Measurements from ENCODE around the gene SUMO2.
"Not testable (repeated sequence)": the region's sequence is repeated elsewhere in the genome, so short reads cannot be mapped to it uniquely, and the experiment has no call there.

Gene SUMO2

DNA sequence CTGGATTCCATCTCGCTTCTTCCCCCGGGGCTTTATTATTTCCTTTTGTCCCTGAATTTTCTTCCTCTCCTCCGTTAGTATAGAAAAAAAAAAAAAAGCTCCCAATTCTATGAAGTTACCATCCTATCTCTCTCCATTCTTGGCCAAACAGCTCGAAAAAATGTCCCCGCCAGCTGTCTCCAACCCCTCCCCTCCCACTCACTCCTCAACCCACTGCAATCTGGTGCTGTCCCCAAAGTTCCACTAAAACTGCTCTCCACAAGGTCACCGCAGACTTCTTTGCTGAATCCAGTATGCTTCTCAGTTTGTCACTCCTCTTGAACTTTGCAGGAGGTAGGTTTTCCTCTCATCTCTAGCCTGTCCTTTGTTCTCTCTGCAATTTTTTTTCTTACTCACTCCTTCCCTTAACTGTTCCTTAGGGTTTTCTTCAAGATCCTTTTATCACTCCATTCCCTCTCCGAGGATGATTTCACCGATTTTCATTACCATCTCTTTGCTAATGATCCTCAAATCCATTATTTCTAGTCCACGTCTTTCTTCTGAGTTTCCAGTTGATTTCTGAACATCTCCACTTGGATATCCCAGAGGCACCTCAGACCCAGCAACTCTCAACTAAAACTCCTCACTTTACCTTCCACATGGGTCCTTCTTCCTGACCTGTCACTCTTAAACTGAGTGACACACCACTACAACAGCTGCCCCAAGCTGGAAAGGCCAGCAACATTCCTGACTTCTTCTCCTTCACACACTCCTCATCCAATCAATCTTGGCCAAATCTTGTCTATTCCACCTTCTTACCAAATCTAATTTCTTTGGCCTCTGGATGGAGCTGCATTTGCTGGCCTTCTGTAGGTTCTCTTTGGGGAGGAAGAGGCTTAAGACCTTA, 1.5 kb upstream of the SUMO2 start:
- FAIRE-seq (no peak), DNase-seq (ENCODE audit: insufficient read length, low spot score) (no peak)

- DNase-seq (ENCODE audit: insufficient read length, low spot score) (no peak), FAIRE-seq (no peak)
Measured at GRCh38 chr17:75182319-75182568, 515 bp downstream of the SUMO2 start.

GRCh38 chr17:75181608-75182318, 996 bp downstream of the SUMO2 start:
- FAIRE-seq (peak; percentile 73), DNase-seq (ENCODE audit: insufficient read length, low spot score) (peak; percentile 13)

DNA sequence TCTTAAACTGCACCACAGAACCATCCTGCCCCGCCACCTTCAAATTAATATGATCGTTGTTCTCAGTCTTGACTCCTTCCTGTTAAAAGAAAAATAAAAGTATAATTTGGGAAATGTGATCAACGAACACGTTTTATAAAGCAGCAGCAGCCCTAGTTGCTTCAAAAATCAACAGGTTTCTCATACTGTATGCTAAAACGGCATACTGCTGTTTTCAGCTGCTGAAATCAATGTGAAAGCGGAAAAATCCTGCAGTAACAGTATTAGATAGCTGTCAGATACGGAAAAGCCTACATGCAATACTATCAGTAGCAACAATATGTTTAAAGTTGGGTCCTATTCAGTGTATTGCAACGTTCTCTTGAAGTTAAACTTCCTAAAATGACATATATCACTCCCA, 1.6 kb downstream of the SUMO2 start:
- DNase-seq (ENCODE audit: insufficient read length, low spot score) (no peak), FAIRE-seq (no peak)

- no peak for FAIRE-seq
- DNase-seq (ENCODE audit: insufficient read length, low spot score), result no peak
Measured at GRCh38 chr17:75178453-75178852, 4.3 kb downstream of the SUMO2 start.

DNA sequence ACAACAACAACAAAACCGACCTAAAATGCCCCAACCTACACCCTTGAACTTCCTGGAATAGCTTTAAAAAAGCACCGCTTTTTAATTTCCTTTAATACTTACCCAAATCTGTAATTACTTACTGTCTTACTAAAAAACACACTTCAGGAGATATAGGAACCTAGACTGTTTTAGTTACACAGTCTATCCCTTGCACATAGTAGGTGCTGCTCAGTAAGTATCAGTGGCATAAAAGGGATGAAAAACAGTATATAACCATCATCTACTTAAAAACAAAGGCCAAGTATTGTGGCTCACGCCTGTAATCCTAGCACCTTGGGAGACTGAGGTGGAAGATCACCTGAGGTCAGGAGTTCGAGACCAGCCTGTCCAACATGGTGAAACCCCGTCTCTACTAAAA, 6.1 kb downstream of the SUMO2 start:
- no peak for FAIRE-seq
- DNase-seq (ENCODE audit: insufficient read length, low spot score), result no peak

- DNase-seq (ENCODE audit: insufficient read length, low spot score) (no peak), FAIRE-seq (no peak)
Measured at GRCh38 chr17:75174996-75175395, 7.8 kb downstream of the SUMO2 start.

DNA sequence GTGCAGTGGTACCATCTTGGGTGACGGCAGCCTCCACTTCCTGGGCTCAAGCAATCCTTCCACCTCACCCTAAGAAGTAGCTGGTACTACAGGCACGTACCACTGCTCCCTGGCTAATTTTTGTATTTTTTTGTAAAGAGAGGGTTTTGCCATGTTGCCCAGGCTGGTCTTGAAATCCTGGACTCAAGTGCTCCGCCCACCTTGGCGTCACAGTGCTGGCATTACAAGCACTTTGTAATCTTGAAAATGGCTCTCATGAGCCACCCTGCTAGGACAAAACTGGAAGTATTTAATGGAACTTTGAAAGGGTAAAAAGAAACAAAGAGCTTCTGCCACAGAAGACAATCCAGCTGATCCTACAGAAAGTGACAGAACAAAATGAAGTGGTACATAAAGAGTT, 9.2 kb downstream of the SUMO2 start:
- FAIRE-seq (no peak), DNase-seq (ENCODE audit: insufficient read length, low spot score) (no peak)

DNA sequence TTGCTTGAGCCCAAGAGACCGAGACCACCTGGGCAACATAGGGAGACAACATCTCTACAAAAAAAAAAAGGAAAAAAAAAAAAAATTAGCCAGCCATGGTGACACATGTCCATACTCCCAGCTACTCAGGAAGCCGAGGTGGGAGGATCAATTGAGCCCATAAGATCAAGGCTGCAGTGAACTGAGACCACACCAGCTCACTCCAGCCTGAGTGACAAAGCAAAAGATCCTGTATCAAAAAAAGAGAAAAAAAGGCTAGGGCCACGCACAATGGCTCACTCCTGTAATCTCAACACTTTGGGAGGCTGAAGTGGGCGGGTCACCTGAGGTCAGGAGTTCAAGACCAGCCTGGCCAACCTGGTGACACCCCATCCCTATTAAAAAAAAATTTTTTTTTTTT, 13.8 kb downstream of the SUMO2 start:
- FAIRE-seq (no peak), DNase-seq (ENCODE audit: insufficient read length, low spot score) (no peak)

GRCh38 chr17:75164606-75165005, 18.2 kb downstream of the SUMO2 start:
- DNase-seq (ENCODE audit: insufficient read length, low spot score); FAIRE-seq: not testable (repeated sequence)

- FAIRE-seq, result no peak
- DNase-seq (ENCODE audit: insufficient read length, low spot score), result no peak
Measured at GRCh38 chr17:75163074-75163473, 19.7 kb downstream of the SUMO2 start.

DNA sequence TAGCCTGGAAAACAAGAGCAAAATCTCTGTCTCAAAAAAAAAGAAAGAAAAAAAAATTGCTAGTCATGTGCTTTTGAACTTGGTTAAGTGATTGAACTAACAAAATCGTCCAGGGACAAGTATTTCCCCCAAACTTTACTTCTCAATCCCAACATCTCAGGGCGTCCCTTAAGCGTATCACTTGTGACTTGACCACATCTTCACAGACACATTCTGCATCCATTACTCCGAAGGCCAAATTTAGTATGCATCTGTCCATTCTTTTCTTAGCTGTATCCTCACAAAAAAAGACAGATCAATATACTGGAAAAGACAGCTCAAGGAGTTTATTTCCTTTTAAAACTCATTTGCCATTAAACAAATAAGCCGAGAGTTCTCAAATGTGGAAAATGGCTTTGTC, 22.5 kb downstream of the SUMO2 start:
- FAIRE-seq (no peak), DNase-seq (ENCODE audit: insufficient read length, low spot score) (no peak)

- DNase-seq (ENCODE audit: insufficient read length, low spot score), result no peak
- FAIRE-seq, result no peak
Measured at GRCh38 chr17:75159196-75160031, 23.3 kb downstream of the SUMO2 start.

DNA sequence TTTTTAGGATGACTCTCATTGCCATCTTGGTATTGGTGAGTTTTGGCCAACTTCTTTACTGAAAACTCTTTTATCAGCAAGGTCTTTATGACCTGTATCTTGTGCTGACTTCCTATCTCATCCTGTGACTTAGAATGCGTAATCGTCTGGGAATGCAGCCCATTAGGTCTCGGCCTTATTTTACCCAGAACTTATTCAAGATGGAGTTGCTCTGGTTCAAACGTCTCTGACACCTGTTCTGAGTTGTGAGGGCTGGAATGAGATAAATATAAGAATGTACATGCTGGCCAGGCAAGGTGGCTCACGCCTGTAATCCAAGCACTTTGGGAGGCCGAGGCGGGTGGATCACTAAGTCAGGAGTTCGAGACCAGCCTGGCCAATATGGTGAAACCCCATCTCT, 24.3 kb downstream of the SUMO2 start:
- not testable (repeated sequence) for FAIRE-seq

GRCh38 chr17:75155191-75155601, 27.6 kb downstream of the SUMO2 start:
- FAIRE-seq (no peak), DNase-seq (ENCODE audit: insufficient read length, low spot score) (no peak)

More for the DNA sequence above, 24.3 kb downstream of the SUMO2 start:
- not testable (repeated sequence) for DNase-seq (ENCODE audit: insufficient read length, low spot score)

DNA sequence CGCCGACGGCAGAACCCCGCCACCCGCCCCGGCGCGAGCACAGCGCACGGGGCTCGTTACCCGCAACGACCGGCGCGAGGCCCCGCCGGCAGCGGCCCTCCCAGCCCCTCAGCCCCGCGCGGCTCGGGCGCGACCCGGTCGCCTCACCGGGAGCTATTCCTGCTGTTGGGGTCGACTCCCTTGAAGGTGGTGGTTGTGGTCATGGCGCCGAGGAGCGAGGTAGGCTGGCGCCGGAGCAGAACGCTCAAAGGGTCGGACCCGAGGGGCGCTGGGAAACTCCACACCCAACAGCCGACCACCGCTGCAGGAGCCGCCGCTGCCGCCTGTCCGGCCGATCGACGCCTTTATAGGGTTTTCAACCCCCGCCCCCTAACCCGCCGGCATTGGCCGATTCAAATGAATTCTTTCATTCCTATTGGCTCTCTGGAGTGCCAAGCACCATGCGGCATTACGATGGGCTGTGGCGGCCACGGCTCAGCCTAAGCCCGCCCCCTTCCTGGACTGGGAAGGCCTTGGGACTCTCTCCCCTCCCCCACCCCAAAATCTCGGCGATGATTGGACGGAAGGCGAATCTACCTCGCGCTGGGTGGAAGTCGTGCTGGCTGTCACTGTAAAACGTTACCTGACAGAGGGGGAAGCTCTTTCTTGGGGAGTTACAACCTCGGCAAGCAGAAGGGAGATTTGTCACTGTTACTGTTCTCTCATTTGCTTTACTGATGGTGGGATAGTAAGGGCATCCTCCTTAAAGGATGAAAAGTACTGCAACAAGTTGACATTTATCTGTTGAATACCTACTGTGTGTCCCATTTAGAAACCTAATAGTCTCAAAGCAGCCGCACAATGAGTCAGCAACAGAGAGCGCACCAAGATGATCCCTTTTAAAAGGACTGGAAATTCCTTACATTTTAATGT, 28.3 kb downstream of the SUMO2 start, which contains the start of gene JPT1:
Gene JPT1, minus strand, starts transcription at position 318 of the 912 bp plus-strand sequence. Its CDS starts 115 bp downstream, at position 203.
- DNase-seq (ENCODE audit: insufficient read length, low spot score), result peak; percentile 96
- FAIRE-seq, result peak; percentile 97

DNA sequence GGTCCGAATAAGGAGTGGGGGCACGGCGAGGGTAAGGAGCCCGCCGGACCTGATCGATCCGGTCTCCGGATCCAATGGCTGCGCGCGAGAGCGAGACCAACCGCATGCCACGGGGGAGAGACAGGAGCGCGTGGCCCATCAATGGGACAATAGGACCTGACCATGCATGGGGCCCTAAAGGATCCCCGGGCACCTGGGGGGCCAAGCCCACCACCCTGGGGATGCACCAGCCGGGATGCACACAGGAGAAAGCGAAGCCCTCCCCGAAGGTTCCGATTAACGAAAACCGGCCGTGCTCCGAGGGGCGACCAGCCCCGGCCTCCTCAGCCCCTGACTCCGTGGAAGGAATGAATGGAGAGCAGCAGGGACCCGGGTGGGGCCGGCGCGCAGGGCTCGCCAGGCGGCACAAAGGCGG, 29.0 kb downstream of the SUMO2 start:
- FAIRE-seq (no peak), DNase-seq (ENCODE audit: insufficient read length, low spot score) (no peak)

- no peak for DNase-seq (ENCODE audit: insufficient read length, low spot score)
- FAIRE-seq, result peak; percentile 60
Measured at GRCh38 chr17:75152922-75153779, 29.6 kb downstream of the SUMO2 start.

DNA sequence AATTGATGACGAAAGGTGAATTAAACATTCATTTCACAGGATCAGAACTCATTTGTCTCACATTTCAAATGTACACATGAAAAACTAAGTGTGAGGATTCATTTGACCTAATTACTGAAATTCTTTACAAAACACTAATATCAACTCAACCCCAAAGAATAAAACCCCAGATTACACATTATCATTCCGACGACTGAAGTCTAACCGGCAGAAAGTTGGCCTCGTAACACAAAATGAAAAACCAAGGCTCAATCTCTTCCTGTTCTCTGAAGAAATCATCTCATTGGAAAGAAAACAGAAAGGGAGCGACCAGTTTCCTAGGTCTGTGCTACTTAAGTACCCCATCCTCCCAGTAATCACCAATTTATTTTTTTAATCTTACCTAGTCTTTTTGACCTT, 30.2 kb downstream of the SUMO2 start:
- DNase-seq (ENCODE audit: insufficient read length, low spot score) (no peak), FAIRE-seq (no peak)

All from GM19239 (cell line).